Measurements from ENCODE around the gene HS3ST5.
"Not testable (repeated sequence)": the region's sequence is repeated elsewhere in the genome, so short reads cannot be mapped to it uniquely, and the experiment has no call there.

HS3ST5 gene

GRCh38 chr6:114327074-114327473, 15.7 kb downstream of the HS3ST5 start:
- no peak for DNase-seq

DNA sequence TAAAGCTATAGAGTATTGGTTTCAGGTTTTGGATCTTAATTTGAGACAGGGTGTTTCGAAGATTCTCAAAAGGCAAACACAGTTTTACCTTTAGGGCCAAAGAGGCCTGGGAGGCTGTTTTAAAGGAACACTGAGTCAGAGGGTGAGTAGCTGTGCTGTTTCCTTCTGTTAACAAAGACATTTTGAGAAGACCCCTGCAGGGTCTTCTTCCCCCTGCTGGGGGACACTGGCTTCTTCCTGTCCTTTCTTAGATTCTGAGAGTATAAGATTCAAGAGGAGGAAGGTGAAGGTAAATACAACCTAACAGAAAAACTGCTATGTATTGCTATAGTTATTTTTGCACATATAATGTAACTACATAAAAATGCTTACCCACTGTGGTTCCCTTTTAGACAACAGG, 19.0 kb downstream of the HS3ST5 start:
- no peak for DNase-seq

DNA sequence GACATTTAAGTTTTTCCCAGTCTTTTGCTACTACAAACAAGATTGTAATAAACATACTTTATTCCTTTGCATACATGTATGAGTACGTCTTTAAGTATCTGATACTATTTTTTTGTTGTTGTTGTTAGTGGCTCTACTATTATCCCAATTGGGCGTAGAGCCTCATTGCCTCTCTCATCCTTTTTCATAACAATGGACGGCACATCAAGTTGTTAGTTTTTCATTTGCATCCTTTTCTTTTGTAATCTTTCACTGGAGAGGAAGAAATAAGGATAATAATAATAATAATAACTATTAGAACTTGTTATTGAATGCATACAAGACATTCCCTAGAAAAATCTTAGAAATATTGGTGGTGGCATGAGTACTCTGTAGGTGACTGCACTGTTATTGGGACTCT, 23.1 kb downstream of the HS3ST5 start:
- DNase-seq = no peak

GRCh38 chr6:114315831-114316595, 26.8 kb downstream of the HS3ST5 start:
- DNase-seq = no peak

DNA sequence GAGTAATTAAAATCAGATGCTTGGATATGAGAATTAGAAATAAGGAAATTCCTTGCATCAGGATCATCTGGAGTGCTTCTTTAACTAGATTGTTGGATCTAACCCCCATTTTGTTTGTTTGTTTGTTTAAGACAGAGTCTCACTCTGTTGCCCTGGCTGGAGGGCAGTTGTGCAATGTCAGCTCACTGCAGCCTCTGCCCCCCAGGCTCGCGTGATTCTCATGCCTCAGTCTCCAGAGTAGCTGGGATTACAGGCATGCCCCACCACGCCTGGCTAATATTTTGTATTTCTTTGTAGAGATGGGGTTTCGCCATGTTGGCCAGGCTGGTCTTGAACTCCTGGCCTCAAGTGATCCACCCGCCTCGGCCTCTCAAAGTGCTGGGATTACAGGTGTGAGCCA, 29.0 kb downstream of the HS3ST5 start:
- not testable (repeated sequence) for DNase-seq

- no peak for DNase-seq
Observed at GRCh38 chr6:114312931-114313330, 29.9 kb downstream of the HS3ST5 start.

GRCh38 chr6:114310053-114310452, 32.8 kb downstream of the HS3ST5 start:
- no peak for DNase-seq

- peak; percentile 6 for DNase-seq
Observed at GRCh38 chr6:114304304-114304887, 38.4 kb downstream of the HS3ST5 start.

- no peak for DNase-seq
Observed at GRCh38 chr6:114301596-114302219, 41.1 kb downstream of the HS3ST5 start.

- no peak for DNase-seq
Observed at GRCh38 chr6:114297135-114297534, 45.7 kb downstream of the HS3ST5 start.

DNA sequence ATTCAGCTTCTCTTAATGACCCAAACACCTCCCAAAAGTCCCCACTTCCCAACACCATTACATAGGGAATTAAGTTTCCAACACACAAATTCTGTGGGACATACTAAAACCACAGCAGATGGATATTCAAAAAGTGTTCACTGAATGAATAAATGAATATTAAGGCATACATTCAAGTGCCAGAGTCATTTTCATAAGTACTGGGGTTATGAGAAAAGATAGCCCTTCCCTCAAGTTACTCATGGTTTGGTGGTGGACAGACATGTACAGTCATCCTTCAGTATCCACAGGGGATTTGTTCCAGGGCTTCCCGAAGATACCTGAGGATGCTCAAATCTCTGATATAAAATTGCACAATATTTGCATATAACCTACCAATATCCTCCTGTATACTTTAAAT, 50.4 kb downstream of the HS3ST5 start:
- no peak for DNase-seq

DNA sequence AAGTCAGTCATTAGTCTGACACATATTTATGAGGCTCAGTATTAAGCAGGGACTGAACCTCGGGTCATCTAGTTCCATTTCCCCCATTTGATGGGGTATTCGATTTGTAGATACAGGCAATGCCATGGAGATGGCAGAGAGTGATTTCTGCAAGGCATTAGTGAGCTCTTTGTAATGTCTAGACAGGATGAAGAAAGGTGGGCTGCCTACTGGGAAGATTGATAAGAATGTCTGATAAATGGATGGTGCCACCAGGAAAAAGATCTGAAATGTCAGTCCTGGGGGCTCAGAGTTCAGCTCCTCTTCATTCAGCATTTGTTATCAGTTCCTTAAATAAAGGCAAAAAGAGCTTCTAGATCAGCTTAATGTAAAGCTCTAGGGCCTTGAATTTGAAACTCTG, 51.4 kb downstream of the HS3ST5 start:
- no peak for DNase-seq

GRCh38 chr6:114290864-114291263, 52.0 kb downstream of the HS3ST5 start:
- no peak for DNase-seq

DNA sequence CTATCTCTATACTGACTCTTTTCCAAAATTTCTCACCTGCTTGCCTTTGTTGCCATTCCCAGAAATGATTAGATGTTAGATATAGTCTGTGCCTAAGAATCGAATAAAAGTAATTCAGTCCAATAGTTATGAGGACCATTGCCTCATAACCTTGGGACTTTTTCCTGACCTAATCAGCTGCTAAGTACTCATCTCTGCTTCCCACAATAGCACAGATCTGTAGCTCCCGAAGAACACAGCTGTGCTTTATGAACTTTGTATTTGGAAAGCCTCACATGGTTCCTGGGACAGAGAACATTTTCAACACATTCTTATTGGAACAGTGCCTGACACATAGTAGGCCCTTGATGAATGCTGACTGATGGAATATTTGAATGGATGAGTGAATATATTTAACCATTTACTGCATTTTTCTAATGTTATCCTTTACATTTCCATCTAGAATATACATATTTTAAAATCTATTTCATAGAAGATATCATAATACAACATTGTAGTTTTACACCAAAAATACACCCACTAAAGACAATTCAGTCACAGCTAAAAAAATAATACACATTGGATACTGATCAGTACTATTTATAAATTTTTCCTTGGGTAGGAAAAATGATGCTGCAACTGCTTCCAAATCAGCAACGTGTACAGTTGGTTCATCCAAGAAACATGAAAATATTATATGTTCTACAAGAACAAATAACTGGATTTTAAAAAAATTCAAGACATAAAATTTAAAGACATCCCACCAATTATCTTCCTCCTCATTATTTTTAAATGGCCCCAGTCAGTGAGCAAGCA, 53.9 kb downstream of the HS3ST5 start:
- DNase-seq = no peak

GRCh38 chr6:114287461-114287860, 55.4 kb downstream of the HS3ST5 start:
- DNase-seq = no peak

- DNase-seq = no peak
Observed at GRCh38 chr6:114286211-114286610, 56.6 kb downstream of the HS3ST5 start.

- DNase-seq = no peak
Observed at GRCh38 chr6:114284281-114284680, 58.5 kb downstream of the HS3ST5 start.

- DNase-seq = no peak
Observed at GRCh38 chr6:114282292-114282691, 60.5 kb downstream of the HS3ST5 start.

- no peak for DNase-seq
Observed at GRCh38 chr6:114281496-114281895, 61.3 kb downstream of the HS3ST5 start.

DNA sequence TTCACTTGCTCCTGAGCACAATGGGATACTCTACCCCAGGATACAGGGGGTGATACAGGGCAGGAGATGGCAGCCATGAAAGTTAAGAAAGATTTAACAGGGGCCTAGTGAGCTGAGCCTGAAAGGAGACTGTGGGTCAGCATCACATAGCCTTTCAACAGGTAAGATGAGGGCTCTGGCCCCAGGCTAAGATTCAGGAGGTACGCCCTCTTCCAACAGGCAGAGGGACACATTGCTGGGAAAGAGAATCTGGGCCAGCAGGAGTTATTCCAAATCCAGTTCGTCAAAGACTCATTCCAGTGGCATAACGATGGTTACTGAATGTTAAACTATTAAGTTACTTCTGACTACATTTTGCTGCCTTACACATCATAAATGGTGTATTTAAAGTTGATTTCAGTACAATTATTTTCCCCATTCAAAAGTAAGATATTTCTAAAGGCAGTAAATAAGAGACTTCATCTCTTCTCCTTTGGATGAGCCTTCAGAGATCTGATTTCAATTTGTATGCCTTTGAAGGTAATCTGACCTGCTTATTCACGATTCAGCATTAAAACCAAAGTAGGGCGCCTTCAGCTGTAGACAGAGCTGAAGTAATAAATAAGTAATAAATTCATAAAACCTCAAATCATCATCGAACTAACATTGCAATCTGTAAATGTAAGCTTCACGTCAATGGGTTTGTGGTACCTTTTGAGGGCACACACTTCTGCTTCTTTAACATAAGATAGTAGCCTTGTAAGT, 62.4 kb downstream of the HS3ST5 start:
- no peak for DNase-seq

DNA sequence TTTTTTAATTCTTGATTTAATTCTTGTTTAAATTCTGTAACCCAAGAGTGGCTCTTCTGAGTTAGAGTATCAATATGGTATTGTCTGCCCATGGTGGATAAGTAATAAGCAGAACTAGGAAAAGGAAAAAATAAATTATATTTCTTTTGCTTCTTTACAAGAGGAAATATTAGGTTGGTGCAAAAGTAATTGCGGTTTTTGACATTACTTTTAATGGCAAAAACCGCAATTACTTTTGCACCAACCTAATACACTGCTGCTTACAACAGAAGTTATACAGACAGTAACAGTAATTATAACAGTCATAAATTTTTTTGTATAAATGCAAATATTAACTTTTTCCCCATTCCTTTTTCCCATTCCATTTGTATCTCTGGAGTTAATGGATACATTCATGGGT, 65.6 kb downstream of the HS3ST5 start:
- DNase-seq = no peak

- no peak for DNase-seq
Observed at GRCh38 chr6:114276783-114277182, 66.0 kb downstream of the HS3ST5 start.

- DNase-seq = no peak
Observed at GRCh38 chr6:114274836-114275235, 68.0 kb downstream of the HS3ST5 start.
